Measurements from ENCODE around the gene LIN54. TPM values are rescaled to one million over a fixed set of nuclear protein-coding genes. Genes with fewer than 3 reads are reported as not detected.

LIN54 gene
- total and polyA plus RNA-seq, 9 of the 15 experiments (the other 6 are each of a cell fraction or from before 2014, with no cell fraction given): 2.2 to 22.5 (median 15.8) TPM

- TF ChIP-seq MGA (IDR thresholded peaks at IDR 0.05): peak; percentile 52
Observed at GRCh38 chr4:83025563-83025962, 14.9 kb upstream of the LIN54 start (continued).
